CD4-positive, alpha-beta memory T cell (primary cell): ENCODE data around the gene TRIM40. TPM values are rescaled to one million over a fixed set of nuclear protein-coding genes. Genes with fewer than 3 reads are reported as not detected.

ENCODE experiments used
- CTCF ChIA-PET: fragments of 350-600 bp; sonication (Branson Sonifier 250); formaldehyde crosslinking; loops from one replicate; lab custom pipeline; 2021; ENCODE audit warnings: inconsistent platforms; ENCODE audit not compliant: partially characterized antibody; lab: Charles Lee
- POLR2A ChIA-PET: fragments of 350-600 bp; sonication (Branson Sonifier 250); formaldehyde crosslinking; loops from one replicate; lab custom pipeline; 2021; ENCODE audit not compliant: partially characterized antibody; lab: Charles Lee
- DNase-seq, 5 donors: peaks; one replicate each; pipeline versions ENCODE4 v3.0.0 to v3.0.0-alpha.2; 2020 to 2022; ENCODE audit warnings: mixed read lengths in 1 of 5
- H3K27ac ChIP-seq: one replicate; pipeline ENCODE4 v1.7.0; 2013; ENCODE audit warnings: low read depth, low read length
- H3K27me3 ChIP-seq: 2 replicates; pipeline ENCODE4 v1.7.0; 2013; ENCODE audit warnings: mild to moderate bottlenecking, low read length, moderate library complexity; ENCODE audit not compliant: insufficient read depth
- H3K36me3 ChIP-seq: 2 replicates; pipeline ENCODE4 v1.7.0; 2013; ENCODE audit warnings: mild to moderate bottlenecking, low read length, moderate library complexity; ENCODE audit not compliant: insufficient read depth
- H3K4me1 ChIP-seq: 2 replicates; pipeline ENCODE4 v1.7.0; 2013; ENCODE audit warnings: mild to moderate bottlenecking, low read length, moderate library complexity; ENCODE audit not compliant: insufficient read depth
- H3K4me3 ChIP-seq, 2 donors: one replicate each; pipeline ENCODE4 v1.7.0; 2013; ENCODE audit warnings: low read length in 2 of 2, mild to moderate bottlenecking in 1 of 2
- H3K9me3 ChIP-seq, 2 donors: one replicate each; pipeline ENCODE4 v1.7.0; 2013; ENCODE audit warnings: low read length in 2 of 2, control low read depth in 1 of 2; ENCODE audit not compliant: control insufficient read depth in 1 of 2
- H3K27ac Mint-ChIP-seq, 7 donors: one replicate each; pipeline ENCODE4 v1.8.0; 2020 to 2021; ENCODE audit warnings: mixed read lengths in 7 of 7, mild to moderate bottlenecking in 6 of 7, inconsistent platforms in 3 of 7, moderate library complexity in 3 of 7
- H3K27me3 Mint-ChIP-seq, 2 donors: one replicate each; pipeline ENCODE4 v1.8.0; 2020 to 2021; ENCODE audit warnings: mixed read lengths in 2 of 2
- H3K36me3 Mint-ChIP-seq, 2 donors: one replicate each; pipeline ENCODE4 v1.8.0; 2020 to 2021; ENCODE audit warnings: mixed read lengths in 2 of 2, inconsistent platforms in 1 of 2, mild to moderate bottlenecking in 1 of 2
- H3K4me1 Mint-ChIP-seq, 4 donors: one replicate each; pipeline ENCODE4 v1.8.0; 2020 to 2021; ENCODE audit warnings: mixed read lengths in 4 of 4, mild to moderate bottlenecking in 1 of 4
- H3K4me3 Mint-ChIP-seq, 8 donors: one replicate each; pipeline ENCODE4 v1.8.0; 2020 to 2021; ENCODE audit warnings: mixed read lengths in 8 of 8, mild to moderate bottlenecking in 7 of 8, moderate library complexity in 6 of 8, inconsistent platforms in 3 of 8
- H3K9me3 Mint-ChIP-seq, 8 donors: one replicate each; pipeline ENCODE4 v1.8.0; 2020 to 2021; ENCODE audit warnings: mixed read lengths in 8 of 8, mild to moderate bottlenecking in 5 of 8, inconsistent platforms in 3 of 8, moderate library complexity in 1 of 8
- intact Hi-C: fragments of 100-400 bp; cut with micrococcal nuclease; formaldehyde crosslinking; loops from one replicate; pipeline ENCODE4 v1.15.1; 2023
- polyA plus RNA-seq, 2 donors: library from polyadenylated mRNA; unstranded; fragments of 300-500 nt; fragmentation: Illumina TruSeq; gene quantifications; one replicate each; pipeline ENCODE4 v1.2.3, GENCODE V29; 2021
- total RNA-seq, 2 experiments: library from RNA; stranded (reverse); gene quantifications; one replicate each; pipeline ENCODE4 v1.2.3, GENCODE V29; 2021

TRIM40 gene
- total and polyA plus RNA-seq, 4 experiments from 2014 or later, result not detected

DNA sequence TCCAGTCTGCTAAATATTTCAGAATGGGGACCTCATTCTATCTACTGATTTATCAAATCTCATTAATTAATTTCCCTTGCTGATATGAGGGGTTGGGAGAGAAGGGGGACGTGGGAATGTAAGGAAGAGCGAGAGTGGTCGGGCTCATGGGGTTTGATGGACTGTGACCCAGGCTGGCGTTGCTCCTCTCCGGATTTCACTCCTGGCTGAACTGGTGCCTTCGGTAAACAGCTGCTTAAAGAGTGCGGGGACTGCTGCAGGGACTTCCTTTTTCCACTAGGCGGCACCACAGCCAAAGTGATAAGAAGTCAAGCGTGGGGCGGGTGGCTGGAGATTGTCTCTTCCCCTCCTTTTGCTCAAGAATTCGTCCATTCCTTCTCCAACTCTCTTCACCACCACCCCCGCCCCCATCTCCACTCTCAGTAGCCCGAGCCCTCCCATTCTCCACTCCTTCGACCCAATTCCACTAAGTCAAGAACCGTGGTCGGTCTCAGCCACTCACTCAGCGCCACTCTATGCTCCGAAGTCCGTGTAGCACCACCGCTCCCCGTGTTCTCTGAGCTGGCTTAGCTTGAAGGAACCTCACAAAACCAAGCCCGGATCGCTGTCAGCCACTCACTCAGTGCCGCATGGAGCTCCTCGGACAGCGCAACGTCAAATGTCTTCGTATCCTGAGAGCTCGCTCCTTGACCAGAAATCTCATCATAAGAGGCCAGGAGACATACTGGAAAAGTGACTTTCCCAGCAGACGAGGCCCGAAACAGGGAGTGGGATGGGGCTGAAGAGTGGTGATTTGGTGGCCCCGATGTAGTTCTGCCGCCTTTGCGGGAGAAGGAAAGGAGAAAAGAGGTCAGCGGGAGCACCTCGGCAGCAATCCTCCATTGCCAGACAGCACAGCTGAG, 32.7 kb upstream of the TRIM40 start:
- peaks cover 0 to 2% (median 0%) of the 10 kb centered on the region in 8 donors for H3K9me3 Mint-ChIP-seq
- H3K36me3 Mint-ChIP-seq, result no peaks in the 10 kb centered on the region
- intact Hi-C loops, result loop anchor here (1.0 to 2.0 kb wide), 5 partner anchors 28 to 294 kb away; partner anchors contain the start of gene POLR1H
- DNase-seq, result peak; percentile 82 to 84 (median 83)
- peak overlapping the region; percentile 61 to 93 (median 76) for H3K27ac Mint-ChIP-seq
- H3K27me3 Mint-ChIP-seq, result peaks cover 25 to 28% of the 10 kb centered on the region in 2 donors
- ChIA-PET CTCF (interaction anchor here (0.7 to 6.7 kb wide), 24 partner anchors 7 to 295 kb away, joined by 3 to 263 read pairs (median 4); partner anchors contain the start of genes POLR1H, PPP1R11, TRIM31 and TRIM40), POLR2A (interaction anchor here (0.7 to 4.0 kb wide), 10 partner anchors 9 to 223 kb away, joined by 3 to 38 read pairs (median 6); partner anchors contain the start of genes POLR1H, PPP1R11 and RNF39)
- peaks cover 37% of the 10 kb centered on the region for H3K4me1 ChIP-seq
- H3K4me3 Mint-ChIP-seq, result peak overlapping the region; percentile 84 to 94 (median 90)
- H3K4me3 ChIP-seq, result peak overlapping the region; percentile 19 to 48
- no peaks in the 10 kb centered on the region for H3K9me3 ChIP-seq
- no peaks in the 10 kb centered on the region for H3K36me3 ChIP-seq
- H3K4me1 Mint-ChIP-seq, result peaks cover 26 to 48% (median 38%) of the 10 kb centered on the region in 4 donors
- peaks cover 13% of the 10 kb centered on the region for H3K27me3 ChIP-seq
- H3K27ac ChIP-seq, result peak overlapping the region; percentile 20

DNA sequence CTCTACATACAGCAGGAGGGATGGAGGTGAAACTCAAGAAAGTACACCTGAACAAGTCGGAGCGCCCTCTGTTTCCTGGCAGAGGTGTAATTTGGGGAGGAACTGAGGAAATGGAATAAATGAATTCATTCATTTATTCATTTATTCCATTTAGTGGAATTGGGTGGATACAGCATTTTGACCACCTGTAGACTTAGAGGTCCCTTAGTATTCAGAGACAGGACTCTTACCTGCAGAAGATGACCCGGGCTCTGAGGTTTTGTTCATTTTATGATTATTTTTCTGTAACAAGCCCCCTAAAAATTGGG, 32.1 kb upstream of the TRIM40 start:
- Histone ChIP-seq H3K36me3 (no peaks in the 10 kb centered on the region), H3K4me3 (peak overlapping the region in 1 of 2 donors; percentile 48), H3K27me3 (peaks cover 7% of the 10 kb centered on the region), H3K9me3 (no peaks in the 10 kb centered on the region), H3K27ac (no peak overlapping the region), H3K4me1 (peaks cover 35% of the 10 kb centered on the region)
- H3K27me3 Mint-ChIP-seq, result peaks cover 22 to 27% of the 10 kb centered on the region in 2 donors
- H3K36me3 Mint-ChIP-seq, result no peaks in the 10 kb centered on the region
- peaks cover 0 to 2% (median 0%) of the 10 kb centered on the region in 8 donors for H3K9me3 Mint-ChIP-seq
- H3K4me1 Mint-ChIP-seq, result peaks cover 22 to 44% (median 33%) of the 10 kb centered on the region in 4 donors
- ChIA-PET CTCF (interaction anchor here (0.7 to 6.7 kb wide), 23 partner anchors 8 to 291 kb away, joined by 3 to 263 read pairs (median 4); partner anchors contain the start of genes POLR1H, PPP1R11, TRIM31 and TRIM40), POLR2A (interaction anchor here (1.0 to 4.0 kb wide), 8 partner anchors 27 to 222 kb away, joined by 3 to 38 read pairs (median 7); partner anchors contain the start of genes POLR1H, PPP1R11 and RNF39)
- peak overlapping the region in 4 of 7 donors; percentile 71 to 86 (median 78) for H3K27ac Mint-ChIP-seq
- no peak for DNase-seq
- peak overlapping the region; percentile 84 to 94 (median 90) for H3K4me3 Mint-ChIP-seq
- intact Hi-C loops, result loop anchor here (1.0 to 2.0 kb wide), 4 partner anchors 27 to 293 kb away; no protein-coding TSS in a partner anchor

DNA sequence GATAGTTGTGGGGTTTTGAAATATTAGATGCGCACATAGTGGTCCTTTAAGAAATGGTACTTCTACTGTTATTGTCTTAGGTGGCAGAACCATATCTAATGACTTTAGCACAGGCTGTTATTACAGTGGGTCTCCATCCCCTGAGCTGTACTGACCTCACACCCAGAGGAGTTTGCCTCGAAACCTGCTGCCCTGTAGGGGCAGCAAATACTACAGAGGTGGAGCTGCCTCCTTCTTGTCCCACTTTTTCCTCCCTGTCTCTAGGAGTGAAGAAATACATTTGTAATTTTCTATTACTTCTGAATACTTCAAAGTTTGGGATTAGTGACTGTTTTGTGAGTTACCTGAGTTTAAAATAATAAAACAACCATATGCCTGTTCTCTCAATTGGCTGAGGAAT, 31.3 kb upstream of the TRIM40 start:
- Mint-ChIP-seq H3K27me3 (peaks cover 20 to 26% of the 10 kb centered on the region in 2 donors), H3K4me1 (peaks cover 22 to 38% (median 33%) of the 10 kb centered on the region in 4 donors), H3K9me3 (peaks cover 0 to 2% (median 0%) of the 10 kb centered on the region in 8 donors), H3K4me3 (peak overlapping the region in 1 of 8 donors; percentile 40), H3K36me3 (no peaks in the 10 kb centered on the region), H3K27ac (no peak overlapping the region)
- Histone ChIP-seq H3K27me3 (peaks cover 7% of the 10 kb centered on the region), H3K4me1 (peaks cover 35% of the 10 kb centered on the region), H3K36me3 (no peaks in the 10 kb centered on the region), H3K4me3 (no peak overlapping the region), H3K27ac (no peak overlapping the region), H3K9me3 (no peaks in the 10 kb centered on the region)
- intact Hi-C loops, result no loop called here
- ChIA-PET CTCF (interaction anchor here (0.7 to 6.7 kb wide), 11 partner anchors 7 to 257 kb away, joined by 3 to 263 read pairs (median 10); partner anchors contain the start of genes POLR1H, TRIM31 and TRIM40), POLR2A (interaction anchor here (4.0 kb wide), 1 partner anchor 26 kb away, joined by 38 read pairs; no protein-coding TSS in a partner anchor)
- no peak for DNase-seq

DNA sequence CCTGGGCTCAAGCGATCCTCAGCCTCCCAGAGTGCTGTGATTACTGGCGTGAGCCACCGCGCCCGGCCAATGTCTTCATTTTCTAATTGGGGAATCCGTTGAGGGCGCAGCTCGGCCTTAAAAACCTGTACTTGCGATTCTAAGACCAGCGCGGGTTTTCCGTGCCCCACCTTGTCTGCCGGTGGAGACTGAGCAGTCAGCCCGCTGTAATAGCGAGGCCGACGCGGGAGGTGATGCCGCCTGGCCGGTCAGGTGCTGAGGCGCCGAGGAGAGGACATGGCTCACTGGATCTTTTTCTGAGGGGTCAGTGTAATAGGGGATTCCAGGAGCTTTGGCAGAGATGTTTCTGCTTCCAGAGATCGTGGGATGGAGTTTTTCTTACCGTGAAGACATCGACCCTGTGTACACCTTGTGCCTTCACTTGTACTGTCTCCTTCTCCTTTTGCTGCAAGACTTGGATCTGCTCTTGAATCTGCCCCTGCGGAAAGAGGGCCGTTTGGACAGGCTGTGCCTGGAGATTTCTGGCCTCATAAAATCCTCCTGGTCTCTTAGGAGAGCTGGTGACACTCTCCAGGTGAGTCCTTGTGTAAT, 24.6 kb upstream of the TRIM40 start:
- ChIA-PET POLR2A (no interaction called here), CTCF (interaction anchor here (2.3 to 2.4 kb wide), 2 partner anchors 8 to 21 kb away, joined by 8 to 10 read pairs; no protein-coding TSS in a partner anchor)
- Histone ChIP-seq H3K27ac (no peak overlapping the region), H3K4me3 (no peak overlapping the region), H3K27me3 (peaks cover 7% of the 10 kb centered on the region), H3K36me3 (no peaks in the 10 kb centered on the region), H3K4me1 (no peaks in the 10 kb centered on the region), H3K9me3 (no peaks in the 10 kb centered on the region)
- Mint-ChIP-seq H3K27ac (no peak overlapping the region), H3K4me3 (no peak overlapping the region), H3K36me3 (no peaks in the 10 kb centered on the region), H3K27me3 (peaks cover 32 to 37% of the 10 kb centered on the region in 2 donors), H3K9me3 (no peaks in the 10 kb centered on the region), H3K4me1 (peaks cover 0 to 6% (median 3%) of the 10 kb centered on the region in 4 donors)
- intact Hi-C loops, result no loop called here
- DNase-seq, result no peak

DNA sequence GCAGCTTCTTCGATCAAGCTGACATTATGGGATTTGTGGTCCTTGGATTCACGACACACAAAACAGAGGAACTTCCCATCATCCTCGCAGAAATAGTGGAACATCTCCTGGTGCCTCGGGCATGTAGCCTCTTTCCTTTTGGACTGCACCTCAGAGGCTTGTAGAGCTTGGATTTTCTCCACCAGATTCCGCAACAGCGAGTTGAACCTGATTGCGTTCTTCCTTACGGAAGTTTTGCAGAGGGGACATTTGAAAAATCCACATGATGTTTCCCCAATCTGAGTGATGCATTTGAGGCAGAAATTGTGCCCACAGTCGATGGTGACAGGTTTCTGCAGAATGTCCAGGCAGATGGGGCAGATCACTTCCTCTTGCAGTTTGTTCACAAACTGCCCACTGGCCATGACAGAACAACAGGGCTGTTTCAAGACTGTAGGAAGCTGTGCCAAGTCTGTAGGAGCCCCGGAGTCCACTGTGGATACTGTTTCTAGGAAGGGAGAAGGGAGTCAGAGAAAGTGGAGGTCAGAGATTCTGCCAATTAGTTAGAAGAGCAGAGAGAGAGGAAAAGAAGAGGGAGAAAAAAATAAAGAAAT, 23.4 kb upstream of the TRIM40 start:
- peaks cover 31 to 38% of the 10 kb centered on the region in 2 donors for H3K27me3 Mint-ChIP-seq

DNA sequence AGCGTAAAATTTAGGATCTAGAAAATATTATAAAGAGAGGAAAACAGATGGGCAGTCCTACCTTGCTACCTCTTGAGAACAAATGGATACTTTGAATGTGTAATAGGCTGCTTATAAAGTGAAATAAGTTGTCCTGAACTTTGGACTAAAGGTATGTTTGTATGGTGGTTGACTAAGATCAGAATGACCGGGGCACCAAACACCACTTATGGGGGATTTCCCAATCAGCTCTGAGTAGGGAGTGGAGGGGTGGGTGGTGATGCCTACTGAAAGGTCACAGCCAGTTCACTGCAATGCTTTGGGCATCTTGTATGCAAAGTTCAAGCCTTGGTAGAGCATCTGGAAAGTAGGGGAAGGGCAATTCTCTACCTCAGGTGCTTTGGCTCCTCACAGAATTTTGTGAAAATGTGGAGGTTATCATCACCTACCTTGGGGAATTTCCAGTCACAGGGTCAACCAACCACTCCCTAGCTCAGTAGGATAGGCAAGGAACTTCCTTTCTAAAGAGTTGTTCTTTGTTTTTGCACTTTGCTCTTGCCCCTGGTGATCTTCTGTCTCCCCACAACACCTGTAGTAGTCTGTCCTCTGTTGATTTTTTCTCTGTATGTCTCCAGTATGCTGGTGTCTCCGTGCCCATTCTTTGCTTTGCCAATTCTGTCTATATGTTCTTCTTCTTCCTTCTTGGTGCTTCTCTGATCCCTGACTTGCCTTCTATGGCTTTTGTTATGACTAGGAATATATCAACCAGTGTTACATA, 22.8 kb upstream of the TRIM40 start, which contains the start of gene TRIM31:
Gene TRIM31 (minus strand): TSS at position 88 of the 757 bp plus-strand sequence. CDS start 285 bp downstream, outside the sequence.
- no peaks in the 10 kb centered on the region for H3K9me3 ChIP-seq
- H3K36me3 ChIP-seq, result no peaks in the 10 kb centered on the region
- peaks cover 0 to 6% (median 3%) of the 10 kb centered on the region in 4 donors for H3K4me1 Mint-ChIP-seq
- intact Hi-C loops, result no loop called here
- H3K27me3 Mint-ChIP-seq, result peaks cover 30 to 39% of the 10 kb centered on the region in 2 donors
- ChIA-PET CTCF (interaction anchor here (2.4 kb wide), 1 partner anchor 10 kb away, joined by 10 read pairs; no protein-coding TSS in a partner anchor), POLR2A (no interaction called here)
- H3K9me3 Mint-ChIP-seq, result no peaks in the 10 kb centered on the region
- H3K4me3 Mint-ChIP-seq, result no peak within 1 kb of the TSS
- H3K36me3 Mint-ChIP-seq, result no peaks in the 10 kb centered on the region
- no peak within 1 kb of the TSS for H3K27ac ChIP-seq
- no peak within 1 kb of the TSS for H3K27ac Mint-ChIP-seq
- no peak within 1 kb of the TSS for H3K4me3 ChIP-seq
- H3K4me1 ChIP-seq, result no peaks in the 10 kb centered on the region
- H3K27me3 ChIP-seq, result peaks cover 7% of the 10 kb centered on the region
- DNase-seq, result no peak

More for the DNA sequence above, 23.4 kb upstream of the TRIM40 start:
- no peaks in the 10 kb centered on the region for H3K36me3 Mint-ChIP-seq
- Histone ChIP-seq H3K4me1 (no peaks in the 10 kb centered on the region), H3K27ac (no peak overlapping the region), H3K4me3 (no peak overlapping the region), H3K27me3 (peaks cover 7% of the 10 kb centered on the region), H3K36me3 (no peaks in the 10 kb centered on the region), H3K9me3 (no peaks in the 10 kb centered on the region)
- H3K4me1 Mint-ChIP-seq, result peaks cover 0 to 6% (median 3%) of the 10 kb centered on the region in 4 donors
- ChIA-PET POLR2A (no interaction called here), CTCF (interaction anchor here (2.3 to 2.4 kb wide), 2 partner anchors 9 to 20 kb away, joined by 8 to 10 read pairs; no protein-coding TSS in a partner anchor)
- H3K4me3 Mint-ChIP-seq, result no peak overlapping the region
- intact Hi-C loops, result no loop called here
- no peaks in the 10 kb centered on the region for H3K9me3 Mint-ChIP-seq
- DNase-seq, result no peak
- H3K27ac Mint-ChIP-seq, result no peak overlapping the region
